Activated CD8-positive, alpha-beta T cell treated with anti-CD3 and anti-CD28 coated beads for 36 hours (primary cell): Measurements from ENCODE around the gene GOSR1. TPM values are rescaled to one million over a fixed set of nuclear protein-coding genes. Genes with fewer than 3 reads are reported as not detected.

Source experiments
- ATAC-seq: fragments of 200-7000 bp; cut with Tn5 transposase; one replicate; pipeline ENCODE4 v1.10.0; 2021; ENCODE audit warnings: mild to moderate bottlenecking, moderate library complexity
- CTCF ChIA-PET: fragments of 350-600 bp; sonication (Branson Sonifier 250); formaldehyde crosslinking; loops from one replicate; lab custom pipeline; 2021; ENCODE audit warnings: antibody characterized with exemption; lab: Charles Lee
- POLR2A ChIA-PET: fragments of 350-600 bp; sonication (Branson Sonifier 250); formaldehyde crosslinking; loops from one replicate; lab custom pipeline; 2021; ENCODE audit warnings: antibody characterized with exemption; lab: Charles Lee
- DNase-seq: peaks from one replicate; pipeline ENCODE4 v3.0.0-alpha.2; 2020
- H3K27ac Mint-ChIP-seq: one replicate; pipeline ENCODE4 v1.8.0; 2021; ENCODE audit warnings: mild to moderate bottlenecking, mixed read lengths
- H3K27me3 Mint-ChIP-seq: one replicate; pipeline ENCODE4 v1.8.0; 2021; ENCODE audit warnings: mixed read lengths
- H3K36me3 Mint-ChIP-seq: one replicate; pipeline ENCODE4 v1.8.0; 2021; ENCODE audit warnings: low read depth, mixed read lengths
- H3K4me1 Mint-ChIP-seq: one replicate; pipeline ENCODE4 v1.8.0; 2021; ENCODE audit warnings: low read depth, mixed read lengths
- H3K4me3 Mint-ChIP-seq: one replicate; pipeline ENCODE4 v1.8.0; 2021; ENCODE audit warnings: mild to moderate bottlenecking, moderate library complexity, mixed read lengths
- H3K9me3 Mint-ChIP-seq: one replicate; pipeline ENCODE4 v1.8.0; 2021; ENCODE audit warnings: mixed read lengths
- intact Hi-C: fragments of 100-400 bp; cut with micrococcal nuclease; formaldehyde crosslinking; loops from one replicate; pipeline ENCODE4 v1.10.0; 2022
- total RNA-seq, 2 experiments: library from RNA; stranded (reverse); gene quantifications; one replicate each; pipeline ENCODE4 v1.2.3, GENCODE V29; 2021
- TF ChIP-seq, protein P1 (sequence below): fragments of 200-600 bp; IDR thresholded peaks from one replicate; pipeline ENCODE4 v1.8.0; 2022; ENCODE audit warnings: antibody characterized with exemption, mild to moderate bottlenecking

The GOSR1 gene
- total RNA-seq, result 10 to 100 TPM; 37.1 to 38.8 TPM

DNA sequence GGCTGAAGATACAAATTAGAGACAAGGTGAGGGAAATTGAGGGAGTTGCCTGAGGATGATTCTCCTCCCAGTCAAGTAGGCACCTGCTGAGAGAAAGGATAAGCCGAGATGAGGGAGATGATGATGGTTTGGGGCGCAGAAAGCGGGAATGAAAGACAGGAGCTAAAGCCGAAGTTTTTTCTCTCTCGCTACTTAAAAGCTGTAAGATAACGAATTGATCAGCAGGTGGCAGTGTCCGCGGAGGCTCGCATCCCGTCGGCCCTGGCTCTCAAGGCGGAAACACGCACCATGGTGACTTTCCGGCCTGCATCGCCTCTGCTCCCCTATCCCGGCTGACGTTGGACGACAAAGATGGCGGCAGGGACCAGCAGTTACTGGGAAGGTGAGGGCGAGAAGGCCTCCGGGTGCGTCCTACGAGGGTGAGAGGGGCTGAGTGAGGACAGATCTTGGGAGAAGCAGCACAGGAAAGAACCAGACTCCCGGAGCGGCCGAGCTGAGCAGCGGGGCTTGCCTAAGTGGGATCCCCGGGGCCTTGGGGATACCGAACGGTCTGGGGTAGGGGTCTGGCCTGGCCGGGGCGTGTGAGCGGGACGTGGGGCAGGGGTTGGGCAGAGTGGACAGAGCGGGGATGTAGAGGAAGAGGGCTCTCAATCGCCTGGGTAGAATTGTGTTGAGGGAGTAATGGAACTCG is at the start of gene GOSR1:
Gene GOSR1, plus strand, starts transcription at position 326 of the 691 bp plus-strand sequence. Its CDS starts 26 bp downstream, at position 352.
- peak; percentile 97 for DNase-seq
- H3K27me3 Mint-ChIP-seq, result peaks cover 2% of the 10 kb centered on the region
- H3K4me1 Mint-ChIP-seq, result peaks cover 32% of the 10 kb centered on the region
- H3K9me3 Mint-ChIP-seq, result no peaks in the 10 kb centered on the region
- TF ChIP-seq, protein P1, sequence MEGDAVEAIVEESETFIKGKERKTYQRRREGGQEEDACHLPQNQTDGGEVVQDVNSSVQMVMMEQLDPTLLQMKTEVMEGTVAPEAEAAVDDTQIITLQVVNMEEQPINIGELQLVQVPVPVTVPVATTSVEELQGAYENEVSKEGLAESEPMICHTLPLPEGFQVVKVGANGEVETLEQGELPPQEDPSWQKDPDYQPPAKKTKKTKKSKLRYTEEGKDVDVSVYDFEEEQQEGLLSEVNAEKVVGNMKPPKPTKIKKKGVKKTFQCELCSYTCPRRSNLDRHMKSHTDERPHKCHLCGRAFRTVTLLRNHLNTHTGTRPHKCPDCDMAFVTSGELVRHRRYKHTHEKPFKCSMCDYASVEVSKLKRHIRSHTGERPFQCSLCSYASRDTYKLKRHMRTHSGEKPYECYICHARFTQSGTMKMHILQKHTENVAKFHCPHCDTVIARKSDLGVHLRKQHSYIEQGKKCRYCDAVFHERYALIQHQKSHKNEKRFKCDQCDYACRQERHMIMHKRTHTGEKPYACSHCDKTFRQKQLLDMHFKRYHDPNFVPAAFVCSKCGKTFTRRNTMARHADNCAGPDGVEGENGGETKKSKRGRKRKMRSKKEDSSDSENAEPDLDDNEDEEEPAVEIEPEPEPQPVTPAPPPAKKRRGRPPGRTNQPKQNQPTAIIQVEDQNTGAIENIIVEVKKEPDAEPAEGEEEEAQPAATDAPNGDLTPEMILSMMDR, result peak; percentile 72
- CTCF ChIA-PET, result interaction anchor here (0.7 to 3.4 kb wide), 35 partner anchors 8 to 547 kb away, joined by 3 to 39 read pairs (median 4); partner anchors contain the start of genes CRLF3 and SSH2
- POLR2A ChIA-PET, result interaction anchor here (0.7 to 1.3 kb wide), 4 partner anchors 9 to 358 kb away, joined by 3 to 6 read pairs (median 3); no protein-coding TSS in a partner anchor
- peak within 1 kb of the TSS; percentile 98 for H3K27ac Mint-ChIP-seq
- peak; percentile 99 for ATAC-seq
- intact Hi-C loops, result no loop called here
- H3K4me3 Mint-ChIP-seq, result peak within 1 kb of the TSS; percentile 97
- H3K36me3 Mint-ChIP-seq, result peaks cover 10% of the 10 kb centered on the region

DNA sequence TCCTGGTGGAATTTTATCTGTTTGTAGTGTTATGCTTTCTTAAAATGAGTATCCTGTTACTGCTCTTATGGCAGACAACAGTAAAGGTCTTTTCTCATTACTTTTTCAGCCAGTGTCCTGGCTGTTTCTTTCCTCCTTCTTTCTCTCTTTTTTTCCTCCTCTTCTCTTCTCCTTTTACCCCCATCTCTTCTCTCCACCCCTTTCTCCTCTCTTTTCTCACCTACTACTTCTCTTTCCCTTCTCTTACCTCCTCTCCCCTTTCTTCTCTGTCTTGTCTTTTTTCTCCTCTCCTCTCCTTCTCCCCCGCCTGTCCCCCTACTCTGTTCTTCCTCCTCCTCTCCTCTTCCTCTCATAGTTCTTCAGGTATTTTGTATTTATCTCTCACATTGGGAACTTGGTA is 49.6 kb upstream of the GOSR1 start:
- CTCF ChIA-PET, result no interaction called here
- Mint-ChIP-seq H3K27ac (no peak overlapping the region), H3K36me3 (peaks cover 10% of the 10 kb centered on the region), H3K9me3 (no peaks in the 10 kb centered on the region), H3K27me3 (no peaks in the 10 kb centered on the region), H3K4me1 (no peaks in the 10 kb centered on the region), H3K4me3 (no peak overlapping the region)
- DNase-seq (no peak), ATAC-seq (no peak)
- POLR2A ChIA-PET, result no interaction called here
- intact Hi-C loops, result no loop called here
- TF ChIP-seq, protein P1, result no peak

DNA sequence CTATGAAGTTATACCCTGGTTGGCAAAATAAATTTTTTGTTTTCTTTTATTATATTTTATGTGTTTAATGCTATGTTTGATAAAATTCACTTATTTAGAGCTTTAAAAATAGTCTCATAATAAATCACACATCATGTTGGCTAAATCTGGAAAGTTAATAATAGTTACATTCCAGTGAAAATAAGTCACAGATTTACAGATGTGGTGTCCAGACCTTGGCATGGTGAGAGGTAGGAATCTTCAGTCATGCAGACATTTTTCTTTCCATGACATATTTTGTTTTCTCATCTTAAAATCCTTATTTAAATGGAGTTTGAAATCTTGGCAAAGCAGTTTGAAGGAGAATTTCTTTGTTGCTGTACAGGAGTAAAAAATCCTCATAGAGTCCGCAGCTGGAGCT is 48.1 kb upstream of the GOSR1 start:
- Mint-ChIP-seq H3K4me1 (no peaks in the 10 kb centered on the region), H3K36me3 (peaks cover 18% of the 10 kb centered on the region), H3K27me3 (no peaks in the 10 kb centered on the region), H3K27ac (no peak overlapping the region), H3K9me3 (no peaks in the 10 kb centered on the region), H3K4me3 (no peak overlapping the region)
- ATAC-seq, result no peak
- no peak for DNase-seq
- TF ChIP-seq, protein P1, result no peak
- intact Hi-C loops, result no loop called here
- ChIA-PET POLR2A (no interaction called here), CTCF (no interaction called here)

DNA sequence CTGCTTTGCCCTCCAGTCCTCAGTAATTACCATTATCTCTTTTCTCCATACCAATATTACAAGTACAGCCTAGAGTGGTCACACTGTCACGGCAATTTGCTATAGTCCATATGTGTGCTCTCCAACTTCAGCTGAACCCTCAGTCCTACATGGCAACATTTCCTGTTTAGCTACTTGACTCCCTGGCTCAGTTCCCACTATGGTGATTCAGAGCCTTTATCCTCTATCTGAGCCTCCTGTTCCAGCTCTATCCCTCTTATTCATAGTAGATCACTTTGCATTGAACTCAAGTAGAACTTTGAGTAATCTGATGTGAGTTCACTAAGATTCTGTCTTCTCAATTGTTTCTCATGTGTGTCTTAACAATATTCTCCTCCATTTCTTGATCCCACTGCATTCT is 43.7 kb upstream of the GOSR1 start:
- Mint-ChIP-seq H3K4me1 (peaks cover 22% of the 10 kb centered on the region), H3K9me3 (no peaks in the 10 kb centered on the region), H3K36me3 (peaks cover 31% of the 10 kb centered on the region), H3K4me3 (no peak overlapping the region), H3K27ac (no peak overlapping the region), H3K27me3 (no peaks in the 10 kb centered on the region)
- ATAC-seq (no peak), DNase-seq (no peak)
- TF ChIP-seq, protein P1, result no peak
- intact Hi-C loops, result no loop called here
- ChIA-PET CTCF (interaction anchor here (0.6 kb wide), 1 partner anchor 29 kb away, joined by 3 read pairs; no protein-coding TSS in a partner anchor), POLR2A (no interaction called here)

DNA sequence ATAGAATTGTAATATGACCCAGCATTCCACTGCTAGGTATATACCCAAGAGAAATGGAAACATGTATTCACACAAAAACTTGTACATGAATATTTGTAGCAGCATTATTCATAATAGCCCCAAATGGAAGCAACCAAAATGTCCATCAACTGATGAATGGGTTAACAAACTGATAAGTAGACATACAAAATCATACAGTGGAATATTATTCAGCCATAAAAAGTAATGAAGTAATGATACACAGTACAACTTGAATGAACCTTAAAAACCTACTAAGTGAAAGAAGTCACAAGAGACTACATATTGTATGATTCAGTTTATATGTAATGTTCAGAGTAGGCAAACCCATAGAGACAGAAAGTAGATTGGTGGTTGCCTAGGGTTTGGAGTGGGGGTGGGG is 40.5 kb upstream of the GOSR1 start:
- Mint-ChIP-seq H3K9me3 (no peaks in the 10 kb centered on the region), H3K27me3 (no peaks in the 10 kb centered on the region), H3K4me3 (no peak overlapping the region), H3K36me3 (peaks cover 34% of the 10 kb centered on the region), H3K27ac (no peak overlapping the region), H3K4me1 (peaks cover 22% of the 10 kb centered on the region)
- no peak for DNase-seq
- POLR2A ChIA-PET, result no interaction called here
- TF ChIP-seq, protein P1, result no peak
- no peak for ATAC-seq
- intact Hi-C loops, result no loop called here
- CTCF ChIA-PET, result no interaction called here
